Limb (tissue), 2 donors: ENCODE results near the gene AGAP3.

Experiments used
- DNase-seq, 2 donors: peaks; one replicate each; pipeline ENCODE4 v3.0.0-alpha.2; 2016; ENCODE audit errors: extremely low spot score in 2 of 2

The AGAP3 gene

GRCh38 chr7:151057989-151058780 lies 28.1 kb upstream of the AGAP3 start:
- DNase-seq: peak; percentile 97 to 99

GRCh38 chr7:151058781-151059366 lies 27.4 kb upstream of the AGAP3 start:
- no peak for DNase-seq

DNA sequence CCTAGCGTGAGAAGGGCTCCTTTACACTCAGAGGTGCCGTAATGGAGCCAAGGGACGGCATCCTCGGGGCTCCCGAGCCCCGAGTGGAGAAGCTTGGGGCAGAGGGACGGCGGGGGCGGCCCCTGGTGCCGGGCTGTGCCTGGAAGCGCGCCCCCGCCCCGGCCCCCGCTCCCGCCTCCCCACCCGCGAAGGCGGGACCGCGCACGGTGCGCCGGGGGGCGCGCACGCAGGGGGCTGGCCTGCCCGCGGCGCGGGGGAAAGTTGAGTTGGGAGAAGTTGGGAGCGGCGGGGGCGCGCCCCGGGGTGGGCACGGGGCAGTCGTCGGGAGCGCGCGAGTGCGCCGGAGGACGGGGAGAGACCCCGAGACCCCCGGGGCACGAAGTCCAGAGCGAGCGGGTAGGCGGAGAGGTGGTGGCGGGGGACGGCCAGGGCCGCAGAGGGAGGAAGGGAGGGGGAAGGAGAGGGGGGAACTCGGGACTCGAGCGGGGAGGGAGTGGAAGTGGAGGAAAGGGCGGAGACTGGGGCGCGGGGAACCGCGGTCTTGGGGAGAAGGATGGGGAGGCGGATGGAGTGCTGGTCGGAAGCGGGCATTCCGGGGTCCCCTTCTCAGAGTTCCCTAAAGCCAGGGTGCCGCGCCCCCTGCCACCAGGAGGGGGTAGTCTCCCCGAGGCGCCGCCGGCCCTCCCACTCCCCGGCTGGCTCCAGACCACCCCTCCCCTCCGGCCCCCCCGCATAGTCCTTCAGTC lies 26.7 kb upstream of the AGAP3 start, which contains the start of gene SLC4A2:
Gene SLC4A2 (plus strand): TSS at position 223 of the 746 bp plus-strand sequence. CDS start 2,399 bp downstream, outside the sequence.
- peak; percentile 80 to 93 for DNase-seq

DNA sequence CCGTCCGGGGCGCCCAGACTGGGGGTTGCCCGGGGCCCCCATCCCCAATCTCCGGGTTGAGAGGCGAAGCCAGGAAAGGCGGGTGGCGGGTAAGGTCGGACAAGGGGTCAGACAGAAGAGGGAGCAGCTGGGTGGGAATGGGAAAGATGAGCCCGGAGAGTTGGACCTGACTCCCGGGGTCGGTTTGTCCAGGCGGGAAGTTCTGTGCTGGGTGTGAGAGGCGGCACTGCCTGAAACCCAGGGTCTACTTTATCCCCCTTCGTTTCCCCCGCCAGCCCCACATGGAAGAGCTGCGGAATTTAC lies 26.2 kb upstream of the AGAP3 start:
- DNase-seq: no peak

- no peak for DNase-seq
Observed at GRCh38 chr7:151060416-151061212, 25.7 kb upstream of the AGAP3 start.

GRCh38 chr7:151061213-151062110 lies 24.8 kb upstream of the AGAP3 start:
- DNase-seq: no peak

DNA sequence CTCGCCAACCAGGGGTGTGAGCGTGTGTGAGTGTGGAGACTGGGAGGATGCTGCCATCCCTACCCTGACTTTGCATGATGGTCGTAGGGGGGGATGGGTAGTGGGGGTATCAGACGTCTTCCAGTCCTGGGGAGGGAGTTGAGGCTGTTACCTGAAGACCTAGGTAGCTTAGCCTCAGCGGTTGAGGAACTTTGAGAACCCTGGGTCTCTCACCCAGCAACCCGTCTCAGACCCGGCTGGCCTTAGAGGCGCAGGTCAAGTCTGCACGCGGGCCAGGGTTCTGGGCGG lies 24.2 kb upstream of the AGAP3 start:
- no peak for DNase-seq

DNA sequence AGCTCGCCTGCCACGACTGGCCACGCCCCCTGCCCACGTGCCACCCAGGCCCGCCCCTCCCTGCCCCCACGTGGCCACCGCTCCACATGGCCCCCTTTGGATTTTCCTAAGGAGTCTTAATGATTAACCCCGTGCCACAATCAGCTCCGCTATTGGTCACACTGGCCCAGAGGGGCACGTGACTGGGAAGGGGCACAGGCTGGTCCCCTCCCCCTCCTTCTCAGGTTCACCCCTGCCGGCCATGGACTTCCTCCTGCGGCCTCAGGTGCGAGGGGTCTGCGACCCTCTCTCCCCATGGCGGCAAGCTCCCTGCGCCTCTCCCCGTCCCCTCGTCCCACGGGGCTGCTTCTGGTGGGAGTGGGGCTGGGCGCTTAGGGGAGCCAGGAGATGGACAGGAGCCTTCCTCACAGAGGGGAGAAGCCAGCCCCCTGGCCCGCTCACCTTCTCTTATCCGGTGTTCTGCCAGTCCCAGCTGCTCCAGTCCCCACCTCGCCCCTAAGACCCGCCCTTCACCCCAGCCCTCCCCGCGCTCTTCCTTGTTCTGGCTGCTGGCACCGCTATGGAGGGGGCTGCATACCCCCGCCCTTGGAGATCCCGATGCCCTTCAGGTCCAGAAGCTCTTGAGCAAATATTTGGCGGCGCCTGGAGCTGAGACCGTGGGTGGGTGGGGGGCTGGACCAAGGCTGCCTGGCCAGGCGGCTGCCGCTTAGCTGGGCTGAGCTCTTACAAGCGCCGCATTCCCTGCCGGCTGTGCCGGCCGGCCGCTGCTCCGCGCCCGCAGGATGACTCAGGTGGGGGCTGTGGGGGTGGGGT lies 23.7 kb upstream of the AGAP3 start:
- peak in 1 of 2 donors; percentile 66 for DNase-seq

DNA sequence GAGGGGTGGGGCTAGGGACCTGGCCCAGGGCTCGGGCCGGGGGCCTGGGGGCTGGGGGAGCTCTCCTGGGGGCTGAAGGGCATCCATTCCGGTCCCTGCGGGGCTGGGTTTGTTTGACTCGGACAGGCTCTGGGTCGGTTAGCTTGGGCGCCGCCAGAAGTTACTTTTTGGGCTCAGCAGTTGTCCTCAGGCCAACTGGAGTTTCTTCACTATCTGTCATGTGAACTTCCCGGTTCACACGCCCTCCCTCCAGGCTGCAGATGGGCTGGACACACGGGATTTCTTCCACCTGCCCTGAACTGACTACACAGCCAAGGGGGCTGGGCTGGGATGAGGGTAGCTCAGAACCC lies 23.1 kb upstream of the AGAP3 start:
- DNase-seq: no peak

DNA sequence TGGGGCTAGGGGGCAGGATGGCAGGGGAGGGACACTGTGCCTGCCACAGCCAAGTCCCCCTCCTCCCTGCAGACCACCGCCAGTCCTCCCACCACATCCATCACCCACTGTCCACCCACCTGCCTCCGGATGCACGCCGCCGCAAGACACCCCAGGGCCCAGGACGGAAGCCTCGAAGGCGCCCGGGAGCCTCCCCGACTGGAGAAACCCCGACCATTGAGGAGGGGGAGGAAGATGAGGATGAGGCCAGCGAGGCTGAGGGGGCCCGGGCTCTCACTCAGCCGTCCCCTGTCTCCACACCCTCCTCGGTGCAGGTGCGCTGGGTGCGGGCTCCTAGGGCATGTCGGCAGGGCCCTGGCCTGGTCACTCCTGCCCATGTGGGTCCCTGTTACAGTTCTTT lies 21.8 kb upstream of the AGAP3 start:
- no peak for DNase-seq

DNA sequence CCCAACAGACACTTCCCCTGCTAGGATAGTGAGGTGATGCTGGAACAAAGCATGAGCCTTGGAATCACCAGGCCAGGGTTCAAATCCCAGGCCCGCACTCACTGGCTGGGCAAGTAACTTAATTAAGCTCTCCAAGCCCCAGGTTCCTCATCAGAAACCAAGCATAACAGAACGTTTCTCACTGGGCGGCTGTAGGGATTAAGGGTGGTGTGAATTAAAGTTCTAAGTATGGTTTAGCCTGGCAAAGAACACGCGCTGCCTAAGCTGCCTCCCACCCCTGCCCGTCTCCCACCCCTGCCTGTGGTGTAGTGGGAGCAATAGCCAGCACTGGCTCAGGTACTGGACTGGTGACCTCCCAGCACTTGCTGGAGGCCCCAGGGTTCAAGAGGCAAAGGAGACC lies 21.3 kb upstream of the AGAP3 start:
- DNase-seq: no peak

DNA sequence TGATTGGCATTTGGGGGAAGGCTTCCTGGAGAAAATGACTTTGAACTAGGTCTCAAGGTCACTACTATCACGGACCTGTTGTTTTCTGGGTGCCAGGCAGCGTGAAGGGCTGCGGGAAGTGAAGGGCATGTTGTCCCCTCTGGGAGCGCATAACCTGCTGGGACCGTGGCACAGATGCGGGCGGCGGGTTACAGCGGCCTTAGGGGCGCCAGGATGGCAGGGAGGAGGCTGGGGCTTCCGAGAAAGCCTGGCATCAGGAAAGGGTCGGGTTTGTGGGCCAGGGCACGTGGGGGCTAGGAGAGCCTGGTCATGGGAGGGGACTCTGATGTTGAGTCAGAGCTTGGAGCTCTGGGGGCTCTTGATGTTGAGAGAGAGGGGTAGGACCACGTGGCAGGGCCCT lies 20.8 kb upstream of the AGAP3 start:
- no peak for DNase-seq

GRCh38 chr7:151066273-151066974 lies 19.9 kb upstream of the AGAP3 start:
- no peak for DNase-seq

GRCh38 chr7:151068069-151068773 lies 18.1 kb upstream of the AGAP3 start:
- DNase-seq: no peak

- DNase-seq: no peak
Observed at GRCh38 chr7:151069841-151070573, 16.3 kb upstream of the AGAP3 start.

- no peak for DNase-seq
Observed at GRCh38 chr7:151070574-151070960, 15.7 kb upstream of the AGAP3 start.

- DNase-seq: no peak
Observed at GRCh38 chr7:151071032-151071866, 15.0 kb upstream of the AGAP3 start.
